Central memory CD8-positive, alpha-beta T cell (primary cell): ENCODE measurements around the gene POLR2A.

Experiments used
- ATAC-seq: fragments of 150-1000 bp; cut with Tn5 transposase; replicated peaks from 2 replicates; pipeline ENCODE4 v1.10.0; 2022; ENCODE audit warnings: mild to moderate bottlenecking, moderate FRiP score, moderate number of reproducible peaks; ENCODE audit not compliant: poor library complexity, severe bottlenecking; ENCODE audit errors: extremely low read depth
- DNase-seq, 2 donors: peaks; one replicate each; pipeline ENCODE4 v3.0.0; 2021; ENCODE audit warnings: low spot score in 2 of 2
- H3K27ac Mint-ChIP-seq: one replicate; pipeline ENCODE4 v1.8.0; 2022; ENCODE audit warnings: low read depth, mild to moderate bottlenecking, moderate library complexity, mixed read lengths
- H3K27me3 Mint-ChIP-seq: one replicate; pipeline ENCODE4 v1.8.0; 2022; ENCODE audit warnings: mixed read lengths
- H3K36me3 Mint-ChIP-seq: one replicate; pipeline ENCODE4 v1.8.0; 2022; ENCODE audit warnings: mild to moderate bottlenecking, moderate library complexity, mixed read lengths; ENCODE audit not compliant: insufficient read depth
- H3K4me1 Mint-ChIP-seq: one replicate; pipeline ENCODE4 v1.8.0; 2022; ENCODE audit warnings: mixed read lengths
- H3K4me3 Mint-ChIP-seq: one replicate; pipeline ENCODE4 v1.8.0; 2022; ENCODE audit warnings: mild to moderate bottlenecking, moderate library complexity, mixed read lengths
- H3K9me3 Mint-ChIP-seq: one replicate; pipeline ENCODE4 v1.8.0; 2022; ENCODE audit warnings: mixed read lengths

POLR2A gene

GRCh38 chr17:7486181-7486580 is 2.0 kb downstream of the POLR2A start:
- peaks cover 41% of the 10 kb centered on the region for H3K36me3 Mint-ChIP-seq
- H3K4me1 Mint-ChIP-seq: peaks cover 86% of the 10 kb centered on the region
- H3K27ac Mint-ChIP-seq: peak overlapping the region; percentile 99
- H3K4me3 Mint-ChIP-seq: peak overlapping the region; percentile 99
- DNase-seq (no peak), ATAC-seq (no peak)
- H3K27me3 Mint-ChIP-seq: no peaks in the 10 kb centered on the region
- no peaks in the 10 kb centered on the region for H3K9me3 Mint-ChIP-seq

GRCh38 chr17:7490144-7490543 is 6.0 kb downstream of the POLR2A start:
- peaks cover 81% of the 10 kb centered on the region for H3K4me1 Mint-ChIP-seq

GRCh38 chr17:7491583-7491982 is 7.4 kb downstream of the POLR2A start:
- Mint-ChIP-seq H3K27me3 (no peaks in the 10 kb centered on the region), H3K9me3 (no peaks in the 10 kb centered on the region), H3K27ac (no peak overlapping the region), H3K4me1 (peaks cover 69% of the 10 kb centered on the region), H3K4me3 (no peak overlapping the region), H3K36me3 (peaks cover 39% of the 10 kb centered on the region)
- ATAC-seq: no peak
- DNase-seq: no peak

More at GRCh38 chr17:7490144-7490543, 6.0 kb downstream of the POLR2A start:
- Mint-ChIP-seq H3K27me3 (no peaks in the 10 kb centered on the region), H3K9me3 (no peaks in the 10 kb centered on the region), H3K4me3 (no peak overlapping the region), H3K27ac (peak overlapping the region; percentile 6), H3K36me3 (peaks cover 30% of the 10 kb centered on the region)
- ATAC-seq: no peak
- no peak for DNase-seq

DNA sequence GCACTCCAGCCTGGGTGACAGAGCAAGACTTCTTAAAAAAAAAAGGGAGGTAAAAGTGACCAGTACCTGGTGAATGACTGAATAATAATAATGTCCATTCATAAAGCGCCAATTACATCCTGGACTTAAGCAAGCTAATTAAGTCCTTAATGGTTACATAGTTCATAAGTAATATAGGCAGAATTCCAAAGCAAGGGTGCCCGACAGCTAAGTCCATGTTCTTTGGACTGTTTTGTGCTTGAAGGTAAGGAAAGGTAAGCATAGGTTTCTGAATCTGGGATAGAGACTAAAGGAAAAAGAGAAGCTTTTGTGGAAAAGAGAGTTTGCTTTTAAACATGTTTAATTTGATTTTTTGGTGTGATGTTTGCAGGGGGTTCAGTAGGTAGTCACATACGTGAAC is 9.8 kb downstream of the POLR2A start:
- H3K4me3 Mint-ChIP-seq: no peak overlapping the region
- H3K36me3 Mint-ChIP-seq: peaks cover 55% of the 10 kb centered on the region
- no peaks in the 10 kb centered on the region for H3K9me3 Mint-ChIP-seq
- H3K27ac Mint-ChIP-seq: no peak overlapping the region
- H3K4me1 Mint-ChIP-seq: peaks cover 51% of the 10 kb centered on the region
- no peaks in the 10 kb centered on the region for H3K27me3 Mint-ChIP-seq
- DNase-seq (no peak), ATAC-seq (no peak)

GRCh38 chr17:7495906-7496434 is 11.8 kb downstream of the POLR2A start:
- H3K27ac Mint-ChIP-seq: peak overlapping the region; percentile 76
- peaks cover 31% of the 10 kb centered on the region for H3K4me1 Mint-ChIP-seq
- ATAC-seq (no peak), DNase-seq (no peak)
- H3K27me3 Mint-ChIP-seq: no peaks in the 10 kb centered on the region
- peaks cover 65% of the 10 kb centered on the region for H3K36me3 Mint-ChIP-seq
- peak overlapping the region; percentile 15 for H3K4me3 Mint-ChIP-seq
- H3K9me3 Mint-ChIP-seq: no peaks in the 10 kb centered on the region

DNA sequence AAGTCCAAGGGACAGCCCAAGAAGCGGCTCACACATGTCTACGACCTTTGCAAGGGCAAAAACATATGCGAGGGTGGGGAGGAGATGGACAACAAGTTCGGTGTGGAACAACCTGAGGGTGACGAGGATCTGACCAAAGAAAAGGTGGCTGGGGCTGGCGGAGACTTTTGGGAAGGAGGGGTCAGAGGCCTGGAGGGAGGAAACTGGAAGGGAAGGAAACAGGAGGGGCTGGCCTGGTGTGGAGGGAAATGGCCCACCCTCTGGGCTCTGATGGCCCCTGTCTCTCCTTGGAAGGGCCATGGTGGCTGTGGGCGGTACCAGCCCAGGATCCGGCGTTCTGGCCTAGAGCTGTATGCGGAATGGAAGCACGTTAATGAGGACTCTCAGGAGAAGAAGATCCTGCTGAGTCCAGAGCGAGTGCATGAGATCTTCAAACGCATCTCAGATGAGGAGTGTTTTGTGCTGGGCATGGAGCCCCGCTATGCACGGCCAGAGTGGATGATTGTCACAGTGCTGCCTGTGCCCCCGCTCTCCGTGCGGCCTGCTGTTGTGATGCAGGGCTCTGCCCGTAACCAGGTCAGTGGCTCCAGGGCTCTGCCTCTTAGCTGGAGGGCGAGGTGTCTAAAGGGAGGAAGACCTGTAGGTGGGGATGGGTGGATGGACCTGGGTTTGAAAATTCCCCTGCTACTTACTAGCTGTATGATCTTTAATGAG is 12.5 kb downstream of the POLR2A start:
- Mint-ChIP-seq H3K4me3 (peak overlapping the region; percentile 15), H3K4me1 (peaks cover 26% of the 10 kb centered on the region), H3K27ac (peak overlapping the region; percentile 76), H3K27me3 (no peaks in the 10 kb centered on the region), H3K36me3 (peaks cover 71% of the 10 kb centered on the region), H3K9me3 (no peaks in the 10 kb centered on the region)
- ATAC-seq (no peak), DNase-seq (no peak)

DNA sequence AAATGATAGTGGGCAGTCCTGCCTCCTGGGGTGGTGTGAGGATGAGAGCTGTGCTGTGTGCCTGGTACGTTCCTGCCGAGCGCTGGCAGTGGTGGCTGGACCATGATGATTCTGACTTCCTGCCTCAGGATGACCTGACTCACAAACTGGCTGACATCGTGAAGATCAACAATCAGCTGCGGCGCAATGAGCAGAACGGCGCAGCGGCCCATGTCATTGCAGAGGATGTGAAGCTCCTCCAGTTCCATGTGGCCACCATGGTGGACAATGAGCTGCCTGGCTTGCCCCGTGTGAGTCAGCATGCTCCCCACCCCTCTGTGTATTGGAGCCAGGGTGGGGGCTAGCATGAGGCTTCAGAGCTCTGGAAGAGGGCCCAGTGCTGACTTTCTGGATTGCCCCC is 13.1 kb downstream of the POLR2A start:
- H3K36me3 Mint-ChIP-seq: peaks cover 72% of the 10 kb centered on the region
- H3K27me3 Mint-ChIP-seq: no peaks in the 10 kb centered on the region
- DNase-seq: no peak
- ATAC-seq: no peak
- H3K4me1 Mint-ChIP-seq: peaks cover 22% of the 10 kb centered on the region
- H3K9me3 Mint-ChIP-seq: no peaks in the 10 kb centered on the region
- H3K4me3 Mint-ChIP-seq: no peak overlapping the region
- peak overlapping the region; percentile 76 for H3K27ac Mint-ChIP-seq

DNA sequence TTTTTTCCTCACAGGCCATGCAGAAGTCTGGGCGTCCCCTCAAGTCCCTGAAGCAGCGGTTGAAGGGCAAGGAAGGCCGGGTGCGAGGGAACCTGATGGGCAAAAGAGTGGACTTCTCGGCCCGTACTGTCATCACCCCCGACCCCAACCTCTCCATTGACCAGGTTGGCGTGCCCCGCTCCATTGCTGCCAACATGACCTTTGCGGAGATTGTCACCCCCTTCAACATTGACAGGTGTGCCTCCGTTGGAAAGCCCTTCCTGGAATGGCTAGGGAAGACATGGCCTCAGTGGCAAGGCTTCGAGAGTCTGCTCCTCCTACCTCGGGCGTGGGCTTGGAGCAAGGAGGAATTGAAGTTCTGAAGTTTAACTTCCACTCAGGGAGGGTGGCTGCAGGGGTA is 13.5 kb downstream of the POLR2A start:
- ATAC-seq: no peak

GRCh38 chr17:7499161-7499560 is 15.0 kb downstream of the POLR2A start:
- H3K36me3 Mint-ChIP-seq: peaks cover 88% of the 10 kb centered on the region
- ATAC-seq: no peak
- H3K27ac Mint-ChIP-seq: no peak overlapping the region
- peaks cover 11% of the 10 kb centered on the region for H3K4me1 Mint-ChIP-seq
- no peak for DNase-seq
- H3K9me3 Mint-ChIP-seq: no peaks in the 10 kb centered on the region
- no peaks in the 10 kb centered on the region for H3K27me3 Mint-ChIP-seq
- no peak overlapping the region for H3K4me3 Mint-ChIP-seq

More for the DNA sequence above, 13.5 kb downstream of the POLR2A start:
- no peak overlapping the region for H3K4me3 Mint-ChIP-seq
- no peaks in the 10 kb centered on the region for H3K9me3 Mint-ChIP-seq
- H3K27ac Mint-ChIP-seq: no peak overlapping the region
- H3K27me3 Mint-ChIP-seq: no peaks in the 10 kb centered on the region
- no peak for DNase-seq
- peaks cover 21% of the 10 kb centered on the region for H3K4me1 Mint-ChIP-seq
- H3K36me3 Mint-ChIP-seq: peaks cover 77% of the 10 kb centered on the region

DNA sequence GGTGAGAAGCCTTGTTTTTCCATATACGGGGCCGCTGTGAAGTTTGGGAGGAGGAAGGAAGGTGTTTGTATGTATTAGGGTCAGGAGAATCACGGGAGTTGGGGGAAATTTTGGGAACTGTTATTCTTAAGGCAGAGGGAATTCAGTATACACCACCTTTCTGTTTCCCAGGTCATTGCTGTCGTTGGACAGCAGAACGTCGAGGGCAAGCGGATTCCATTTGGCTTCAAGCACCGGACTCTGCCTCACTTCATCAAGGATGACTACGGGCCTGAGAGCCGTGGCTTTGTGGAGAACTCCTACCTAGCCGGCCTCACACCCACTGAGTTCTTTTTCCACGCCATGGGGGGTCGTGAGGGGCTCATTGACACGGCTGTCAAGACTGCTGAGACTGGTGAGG is 17.6 kb downstream of the POLR2A start:
- no peak overlapping the region for H3K4me3 Mint-ChIP-seq
- no peaks in the 10 kb centered on the region for H3K9me3 Mint-ChIP-seq
- H3K4me1 Mint-ChIP-seq: peaks cover 7% of the 10 kb centered on the region
- no peak for ATAC-seq
- no peak overlapping the region for H3K27ac Mint-ChIP-seq
- DNase-seq: no peak
- H3K27me3 Mint-ChIP-seq: no peaks in the 10 kb centered on the region
- H3K36me3 Mint-ChIP-seq: peaks cover 94% of the 10 kb centered on the region

DNA sequence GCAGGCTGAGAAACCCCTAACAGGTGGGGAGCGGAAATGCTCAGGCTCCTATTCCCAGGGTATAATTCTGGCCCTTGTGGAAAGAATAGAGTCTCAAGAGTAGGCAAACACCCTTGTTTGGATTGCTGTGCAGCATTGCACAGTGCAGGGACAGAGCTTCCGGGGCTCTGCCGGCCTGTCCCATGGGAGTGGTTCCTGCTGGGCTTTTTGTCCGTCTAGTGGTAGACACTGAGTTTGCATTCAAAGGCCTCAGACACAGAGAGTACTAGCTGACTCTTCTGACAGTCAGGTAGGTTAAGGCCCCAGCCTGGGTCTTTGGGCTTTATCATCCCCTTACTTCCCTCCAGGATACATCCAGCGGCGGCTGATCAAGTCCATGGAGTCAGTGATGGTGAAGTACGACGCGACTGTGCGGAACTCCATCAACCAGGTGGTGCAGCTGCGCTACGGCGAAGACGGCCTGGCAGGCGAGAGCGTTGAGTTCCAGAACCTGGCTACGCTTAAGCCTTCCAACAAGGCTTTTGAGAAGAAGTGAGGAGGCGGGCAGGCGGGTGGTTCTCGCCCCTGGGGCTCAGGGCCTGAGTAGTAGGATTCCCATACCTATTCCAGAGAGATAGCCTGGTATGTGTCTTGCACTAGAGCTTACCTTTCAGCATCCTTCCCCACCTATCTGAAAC is 18.1 kb downstream of the POLR2A start:
- no peak for ATAC-seq
- DNase-seq: no peak
- peaks cover 7% of the 10 kb centered on the region for H3K4me1 Mint-ChIP-seq
- H3K36me3 Mint-ChIP-seq: peaks cover 92% of the 10 kb centered on the region
- H3K27me3 Mint-ChIP-seq: no peaks in the 10 kb centered on the region
- no peaks in the 10 kb centered on the region for H3K9me3 Mint-ChIP-seq
- H3K27ac Mint-ChIP-seq: peak overlapping the region; percentile 85
- no peak overlapping the region for H3K4me3 Mint-ChIP-seq

DNA sequence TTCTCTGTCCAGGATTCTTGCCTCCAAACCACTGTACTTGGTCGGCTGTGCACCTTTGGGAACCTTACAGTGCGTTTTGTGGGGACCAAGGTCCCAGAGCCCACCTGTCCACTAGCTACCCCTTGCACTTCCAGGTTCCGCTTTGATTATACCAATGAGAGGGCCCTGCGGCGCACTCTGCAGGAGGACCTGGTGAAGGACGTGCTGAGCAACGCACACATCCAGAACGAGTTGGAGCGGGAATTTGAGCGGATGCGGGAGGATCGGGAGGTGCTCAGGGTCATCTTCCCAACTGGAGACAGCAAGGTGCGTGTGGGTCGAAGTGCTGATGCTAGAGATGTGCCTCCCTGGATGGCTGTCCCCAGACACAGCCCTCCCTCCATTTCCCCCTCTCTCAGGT is 18.8 kb downstream of the POLR2A start:
- peaks cover 91% of the 10 kb centered on the region for H3K36me3 Mint-ChIP-seq

DNA sequence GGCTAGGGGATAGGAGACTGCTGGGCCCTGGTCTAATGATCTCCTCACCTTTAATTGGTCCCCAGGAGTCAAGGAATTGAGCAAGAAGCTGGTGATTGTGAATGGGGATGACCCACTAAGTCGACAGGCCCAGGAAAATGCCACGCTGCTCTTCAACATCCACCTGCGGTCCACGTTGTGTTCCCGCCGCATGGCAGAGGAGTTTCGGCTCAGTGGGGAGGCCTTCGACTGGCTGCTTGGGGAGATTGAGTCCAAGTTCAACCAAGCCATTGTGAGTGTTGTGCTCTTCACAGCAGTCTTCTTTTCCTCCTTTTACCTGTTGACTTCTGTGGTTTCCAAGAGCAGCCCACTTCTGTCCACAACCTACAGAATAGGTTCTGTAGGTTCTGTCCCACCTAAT is 19.4 kb downstream of the POLR2A start:
- H3K4me3 Mint-ChIP-seq: no peak overlapping the region
- H3K4me1 Mint-ChIP-seq: peaks cover 7% of the 10 kb centered on the region
- no peaks in the 10 kb centered on the region for H3K9me3 Mint-ChIP-seq
- peak overlapping the region; percentile 85 for H3K27ac Mint-ChIP-seq
- no peak for ATAC-seq
- H3K36me3 Mint-ChIP-seq: peaks cover 92% of the 10 kb centered on the region
- no peak for DNase-seq
- no peaks in the 10 kb centered on the region for H3K27me3 Mint-ChIP-seq

More for the DNA sequence above, 18.8 kb downstream of the POLR2A start:
- Mint-ChIP-seq H3K9me3 (no peaks in the 10 kb centered on the region), H3K27me3 (no peaks in the 10 kb centered on the region), H3K4me3 (no peak overlapping the region), H3K4me1 (peaks cover 7% of the 10 kb centered on the region), H3K27ac (peak overlapping the region; percentile 85)
- DNase-seq (no peak), ATAC-seq (no peak)
